PC-9 (cell line): ENCODE measurements around the gene KDM4C. TPM values are rescaled to one million over a fixed set of nuclear protein-coding genes. Genes with fewer than 3 reads are reported as not detected.

ENCODE experiments used
- BruUV-seq: library from RNA; stranded (reverse); fragments of 400-500 nt; replicated peaks from 2 replicates; lab custom pipeline; 2021; lab: Mats Ljungman, UMichigan
- CTCF ChIA-PET: fragments of 300-600 bp; sonication (Branson Sonifier 250); formaldehyde crosslinking; loops from one replicate; lab custom pipeline; 2022; ENCODE audit warnings: antibody characterized with exemption; lab: Charles Lee
- POLR2A ChIA-PET: fragments of 300-600 bp; sonication (Branson Sonifier 250); formaldehyde crosslinking; loops from one replicate; lab custom pipeline; 2022; ENCODE audit warnings: antibody characterized with exemption; ENCODE audit not compliant: unreplicated experiment; lab: Charles Lee
- DNase-seq, 2 experiments: peaks; one replicate each; pipeline versions ENCODE4 v3.0.0 to v3.0.0-alpha.2; 2015 to 2022; ENCODE audit warnings: mixed read lengths in 1 of 2
- H2AFZ ChIP-seq: fragments of 200-600 bp; sonication (generic); 2 replicates; pipeline ENCODE4 v1.8.1; 2017; ENCODE audit warnings: antibody characterized with exemption
- H3F3A ChIP-seq: fragments of 200-600 bp; sonication (generic); 2 replicates; pipeline ENCODE4 v1.8.1; 2017; ENCODE audit warnings: antibody characterized with exemption, mild to moderate bottlenecking, low read depth; ENCODE audit not compliant: insufficient read depth
- H3K27ac ChIP-seq: fragments of 200-600 bp; sonication (generic); 2 replicates; pipeline ENCODE4 v1.6.1; 2016; ENCODE audit warnings: mixed run types
- H3K27me3 ChIP-seq: fragments of 200-600 bp; sonication (generic); 2 replicates; pipeline ENCODE4 v1.6.1; 2016; ENCODE audit warnings: low read depth, mixed run types; ENCODE audit not compliant: insufficient read depth
- H3K36me3 ChIP-seq: fragments of 200-600 bp; sonication (generic); 2 replicates; pipeline ENCODE4 v1.6.1; 2016; ENCODE audit warnings: low read depth, mixed run types
- H3K4me1 ChIP-seq: fragments of 200-600 bp; sonication (generic); replicated peaks from 2 replicates; pipeline ENCODE4 v1.6.1; 2016; ENCODE audit warnings: mixed run types; ENCODE audit not compliant: insufficient read depth
- H3K4me2 ChIP-seq: fragments of 200-600 bp; sonication (generic); 2 replicates; pipeline ENCODE4 v1.6.1; 2017; ENCODE audit warnings: mixed run types
- H3K4me3 ChIP-seq: fragments of 200-600 bp; sonication (generic); 2 replicates; pipeline ENCODE4 v1.6.1; 2016; ENCODE audit warnings: mixed run types
- H3K79me2 ChIP-seq: fragments of 200-600 bp; sonication (generic); 2 replicates; pipeline ENCODE4 v1.6.1; 2017; ENCODE audit warnings: low read depth, mixed run types
- H3K9me2 ChIP-seq: fragments of 200-600 bp; sonication (generic); 2 replicates; pipeline ENCODE4 v1.8.1; 2017; ENCODE audit warnings: mild to moderate bottlenecking; ENCODE audit not compliant: insufficient read depth
- H3K9me3 ChIP-seq: fragments of 200-600 bp; sonication (generic); 2 replicates; pipeline ENCODE4 v1.8.1; 2016; ENCODE audit warnings: low read depth; ENCODE audit not compliant: insufficient read depth
- H4K20me1 ChIP-seq: fragments of 200-600 bp; sonication (generic); 2 replicates; pipeline ENCODE4 v1.8.1; 2017; ENCODE audit not compliant: insufficient read depth
- EZH2 ChIP-seq: fragments of 200-600 bp; sonication (generic); IDR thresholded peaks from 2 replicates; pipeline ENCODE4 v1.8.0; 2017; ENCODE audit warnings: antibody characterized with exemption, low read depth
- intact Hi-C: fragments of 100-400 bp; cut with micrococcal nuclease; formaldehyde crosslinking; loops from one replicate; pipeline ENCODE4 v1.10.0; 2022; ENCODE audit not compliant: unreplicated experiment
- total RNA-seq: library from RNA; stranded (reverse); gene quantifications from 2 replicates; pipeline ENCODE4 v1.2.3, GENCODE V29; 2021
- TF ChIP-seq, protein P1 (sequence below): fragments of 200-600 bp; sonication (generic); conservative IDR thresholded peaks from 2 replicates; pipeline ENCODE4 v1.6.1; 2017; ENCODE audit warnings: mixed run types, antibody characterized with exemption, mild to moderate bottlenecking, moderate library complexity

The KDM4C gene
- total RNA-seq, 1 experiment from 2014 or later = 12.9 TPM

DNA sequence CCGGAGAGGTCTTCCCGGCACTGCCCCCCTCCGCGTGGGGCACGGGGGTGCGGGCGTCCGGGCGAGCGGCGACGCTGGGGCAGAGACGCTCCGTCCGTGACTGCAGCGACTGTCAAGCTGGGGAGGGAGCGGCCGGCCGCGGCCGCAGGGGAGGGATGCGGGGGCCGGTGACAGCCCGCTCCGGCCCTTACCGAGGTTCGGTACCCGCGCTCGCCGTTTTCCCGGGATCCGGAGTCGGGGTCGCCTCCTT lies 400 bp downstream of the KDM4C start:
- intact Hi-C loops = loop anchor here (5.0 kb wide), 1 partner anchor 346 kb away; the partner anchor contains the start of gene UHRF2
- H4K20me1 ChIP-seq = no peaks in the 10 kb centered on the region
- ChIA-PET CTCF (no interaction called here), POLR2A (no interaction called here)
- TF ChIP-seq, protein P1, sequence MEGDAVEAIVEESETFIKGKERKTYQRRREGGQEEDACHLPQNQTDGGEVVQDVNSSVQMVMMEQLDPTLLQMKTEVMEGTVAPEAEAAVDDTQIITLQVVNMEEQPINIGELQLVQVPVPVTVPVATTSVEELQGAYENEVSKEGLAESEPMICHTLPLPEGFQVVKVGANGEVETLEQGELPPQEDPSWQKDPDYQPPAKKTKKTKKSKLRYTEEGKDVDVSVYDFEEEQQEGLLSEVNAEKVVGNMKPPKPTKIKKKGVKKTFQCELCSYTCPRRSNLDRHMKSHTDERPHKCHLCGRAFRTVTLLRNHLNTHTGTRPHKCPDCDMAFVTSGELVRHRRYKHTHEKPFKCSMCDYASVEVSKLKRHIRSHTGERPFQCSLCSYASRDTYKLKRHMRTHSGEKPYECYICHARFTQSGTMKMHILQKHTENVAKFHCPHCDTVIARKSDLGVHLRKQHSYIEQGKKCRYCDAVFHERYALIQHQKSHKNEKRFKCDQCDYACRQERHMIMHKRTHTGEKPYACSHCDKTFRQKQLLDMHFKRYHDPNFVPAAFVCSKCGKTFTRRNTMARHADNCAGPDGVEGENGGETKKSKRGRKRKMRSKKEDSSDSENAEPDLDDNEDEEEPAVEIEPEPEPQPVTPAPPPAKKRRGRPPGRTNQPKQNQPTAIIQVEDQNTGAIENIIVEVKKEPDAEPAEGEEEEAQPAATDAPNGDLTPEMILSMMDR = no peak
- TF ChIP-seq EZH2 = no peak
- peaks cover 12% of the 10 kb centered on the region for H3K4me1 ChIP-seq
- peak overlapping the region; percentile 86 for H3K4me3 ChIP-seq
- no peaks in the 10 kb centered on the region for H3K36me3 ChIP-seq
- peak overlapping the region; percentile 92 for H3K27ac ChIP-seq
- no peaks in the 10 kb centered on the region for H3K9me3 ChIP-seq
- H3K9me2 ChIP-seq = no peaks in the 10 kb centered on the region
- H2AFZ ChIP-seq = peak overlapping the region; percentile 88
- DNase-seq = no peak
- peaks cover 8% of the 10 kb centered on the region for H3F3A ChIP-seq
- peak overlapping the region; percentile 97 for H3K4me2 ChIP-seq
- peaks cover 36% of the 10 kb centered on the region for H3K79me2 ChIP-seq
- no TSS peak for BruUV-seq
- no peaks in the 10 kb centered on the region for H3K27me3 ChIP-seq

DNA sequence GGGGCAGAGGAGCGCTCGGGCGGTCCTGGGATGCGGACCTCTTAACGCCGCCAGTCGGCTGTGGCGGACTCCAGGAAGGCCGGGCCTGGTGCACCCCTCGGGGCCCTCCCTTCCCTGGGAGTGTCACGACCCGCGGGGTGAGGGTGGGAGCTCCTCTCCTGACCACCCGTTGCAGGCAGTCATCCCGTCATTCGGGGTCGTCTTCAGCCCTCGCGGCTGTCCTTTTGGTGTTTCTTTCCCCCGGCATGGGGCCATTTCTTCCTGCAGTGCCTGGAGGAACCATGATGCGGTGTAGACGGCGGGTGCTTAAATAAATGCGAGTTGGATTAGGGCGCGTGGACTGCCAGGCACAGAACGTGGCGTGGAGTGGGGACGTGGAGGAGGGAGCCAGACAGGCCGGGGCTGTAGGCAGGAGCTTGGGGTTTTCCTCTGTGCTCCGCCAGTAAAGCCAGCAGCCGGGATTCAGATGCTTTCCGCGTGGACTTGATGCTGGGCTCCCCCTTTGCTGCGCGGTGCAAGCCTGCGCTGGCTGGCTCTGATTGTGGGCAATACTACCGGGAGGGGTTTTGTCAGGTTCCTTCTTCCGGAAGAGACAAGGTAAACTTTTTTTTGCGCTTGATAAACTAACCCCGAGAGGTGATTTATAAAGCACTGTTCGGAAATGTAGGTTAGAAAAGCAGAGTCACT lies 868 bp downstream of the KDM4C start:
- BruUV-seq = no TSS peak
- ChIA-PET POLR2A (interaction anchor here (0.6 kb wide), 1 partner anchor 21 kb away, joined by 12 read pairs; no protein-coding TSS in a partner anchor), CTCF (no interaction called here)
- no peaks in the 10 kb centered on the region for H3K9me3 ChIP-seq
- H3K79me2 ChIP-seq = peaks cover 41% of the 10 kb centered on the region
- H3F3A ChIP-seq = peaks cover 8% of the 10 kb centered on the region
- no peaks in the 10 kb centered on the region for H3K36me3 ChIP-seq
- no peak for TF ChIP-seq EZH2
- TF ChIP-seq, protein P1 = no peak
- H3K4me1 ChIP-seq = peaks cover 12% of the 10 kb centered on the region
- intact Hi-C loops = loop anchor here (5.0 kb wide), 1 partner anchor 346 kb away; the partner anchor contains the start of gene UHRF2
- peak overlapping the region; percentile 88 for H2AFZ ChIP-seq
- no peaks in the 10 kb centered on the region for H3K27me3 ChIP-seq
- peak overlapping the region; percentile 54 for H3K27ac ChIP-seq
- H3K4me3 ChIP-seq = peak overlapping the region; percentile 86
- no peaks in the 10 kb centered on the region for H3K9me2 ChIP-seq
- no peaks in the 10 kb centered on the region for H4K20me1 ChIP-seq
- peak in 1 of 2 experiments; percentile 28 for DNase-seq
- peak overlapping the region; percentile 97 for H3K4me2 ChIP-seq

DNA sequence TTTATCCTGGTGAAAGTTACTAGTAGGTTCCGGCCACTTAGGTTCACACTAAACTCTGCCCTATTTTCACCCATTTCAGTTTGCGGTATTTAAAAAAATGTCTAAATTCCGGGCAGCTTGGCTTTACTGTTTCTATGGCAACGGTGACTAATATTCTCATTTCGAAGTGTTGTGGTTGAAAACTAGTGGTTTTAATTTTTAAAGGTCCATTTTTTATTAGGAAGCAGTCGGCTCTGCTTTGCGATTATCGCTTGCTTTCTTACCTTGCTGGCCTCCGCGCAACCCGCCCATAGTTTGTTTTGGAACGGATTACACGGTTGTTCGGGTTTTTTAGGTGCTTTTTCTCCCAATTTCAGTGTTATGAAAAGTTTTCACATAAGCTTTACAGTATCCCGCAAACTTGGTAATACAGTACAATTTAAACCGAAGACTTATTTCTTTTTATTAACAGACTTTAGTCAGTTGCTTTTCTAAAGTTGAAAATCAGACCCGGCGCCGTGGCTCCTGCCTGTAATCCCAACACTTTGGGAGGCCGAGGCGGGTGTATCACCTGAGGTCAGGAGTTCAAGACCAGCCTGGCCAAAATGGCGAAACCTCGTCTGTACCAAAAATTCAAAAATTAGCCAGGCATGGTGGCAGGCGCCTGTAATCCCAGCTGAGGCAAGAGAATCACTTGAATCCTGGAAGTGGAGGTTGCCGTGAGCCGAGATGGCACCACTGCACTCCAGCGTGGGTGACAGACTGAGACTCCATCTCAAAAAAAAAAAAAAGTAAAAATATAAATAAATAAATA lies 1.6 kb downstream of the KDM4C start:
- H3K4me2 ChIP-seq = peak overlapping the region; percentile 97
- peaks cover 48% of the 10 kb centered on the region for H3K79me2 ChIP-seq
- peaks cover 8% of the 10 kb centered on the region for H3F3A ChIP-seq
- intact Hi-C loops = loop anchor here (5.0 kb wide), 1 partner anchor 347 kb away; the partner anchor contains the start of gene UHRF2
- no peaks in the 10 kb centered on the region for H3K27me3 ChIP-seq
- no peaks in the 10 kb centered on the region for H3K9me3 ChIP-seq
- H3K4me1 ChIP-seq = peaks cover 12% of the 10 kb centered on the region
- no peaks in the 10 kb centered on the region for H3K36me3 ChIP-seq
- no peak for TF ChIP-seq EZH2
- TF ChIP-seq, protein P1 = no peak
- H3K27ac ChIP-seq = peak overlapping the region; percentile 54
- DNase-seq = peak; percentile 10 to 65
- ChIA-PET POLR2A (interaction anchor here (0.6 kb wide), 1 partner anchor 21 kb away, joined by 12 read pairs; no protein-coding TSS in a partner anchor), CTCF (no interaction called here)
- H3K4me3 ChIP-seq = peak overlapping the region; percentile 86
- peak overlapping the region; percentile 88 for H2AFZ ChIP-seq
- no peaks in the 10 kb centered on the region for H3K9me2 ChIP-seq
- BruUV-seq = no TSS peak
- H4K20me1 ChIP-seq = 0 out of 2 replicates have a peak, but pooled peaks cover 4% of the 10 kb centered on the region
